Right atrium auricular region (tissue), 2 donors: ENCODE measurements around the gene SH3TC2. TPM values are rescaled to one million over a fixed set of nuclear protein-coding genes. Genes with fewer than 3 reads are reported as not detected.

Experiments
- DNase-seq: peaks from one replicate; pipeline ENCODE4 v3.0.0-alpha.2; 2019; ENCODE audit warnings: low spot score
- H3K27ac ChIP-seq, 2 donors: fragments of 200-600 bp; sonication (generic); 1 replicate in 1 of 2; 2 replicates in 1 of 2; pipeline ENCODE4 v1.5.1; 2016 to 2019
- H3K27me3 ChIP-seq, 2 donors: fragments of 200-600 bp; sonication (generic); one replicate each; pipeline versions ENCODE4 v1.5.1 to v1.6.0; 2017 to 2019
- H3K36me3 ChIP-seq: fragments of 200-600 bp; sonication (generic); one replicate; pipeline ENCODE4 v1.5.1; 2016
- H3K4me1 ChIP-seq, 2 donors: fragments of 200-600 bp; sonication (generic); one replicate each; pipeline versions ENCODE4 v1.5.1 to v1.6.0; 2017 to 2019
- H3K4me3 ChIP-seq, 2 donors: fragments of 200-600 bp; sonication (generic); 1 replicate in 1 of 2; 2 replicates in 1 of 2; pipeline ENCODE4 v1.5.1; 2017 to 2019; ENCODE audit warnings: mild to moderate bottlenecking in 1 of 2, moderate library complexity in 1 of 2
- H3K9me3 ChIP-seq, 2 donors: fragments of 200-600 bp; sonication (generic); one replicate each; pipeline ENCODE4 v1.5.1; 2019
- CTCF ChIP-seq, 2 donors: fragments of 200-600 bp; sonication (generic); IDR thresholded peaks; one replicate each; pipeline ENCODE4 v1.5.1; 2019; ENCODE audit warnings: antibody characterized with exemption in 2 of 2
- total RNA-seq, 2 donors: library from RNA; depleted of rRNA; stranded (reverse); fragments of >200 nt; gene quantifications; one replicate each; pipeline ENCODE4 v1.1.0, GENCODE V29; 2016

SH3TC2 gene
- total RNA-seq, 2 donors from 2014 or later = 4.7 to 13.1 TPM

- H3K4me1 ChIP-seq = peaks cover 0 to 4% of the 10 kb centered on the region in 2 donors
- H3K36me3 ChIP-seq = no peaks in the 10 kb centered on the region
- no peak for TF ChIP-seq CTCF (IDR thresholded peaks at IDR 0.05)
- no peaks in the 10 kb centered on the region for H3K27me3 ChIP-seq
- H3K27ac ChIP-seq = no peak overlapping the region
- DNase-seq = no peak
- no peak overlapping the region for H3K4me3 ChIP-seq
- H3K9me3 ChIP-seq = no peaks in the 10 kb centered on the region
Observed at GRCh38 chr5:148993283-148993936, 69.5 kb downstream of the SH3TC2 start.

- DNase-seq = no peak
- no peak for TF ChIP-seq CTCF (IDR thresholded peaks at IDR 0.05)
- Histone ChIP-seq H3K27ac (no peak overlapping the region), H3K4me1 (peaks cover 0 to 4% of the 10 kb centered on the region in 2 donors), H3K4me3 (no peak overlapping the region), H3K27me3 (no peaks in the 10 kb centered on the region), H3K9me3 (no peaks in the 10 kb centered on the region), H3K36me3 (no peaks in the 10 kb centered on the region)
Observed at GRCh38 chr5:148992265-148992664, 70.6 kb downstream of the SH3TC2 start.

GRCh38 chr5:148991566-148991965 lies 71.3 kb downstream of the SH3TC2 start:
- H3K4me1 ChIP-seq = peaks cover 0 to 4% of the 10 kb centered on the region in 2 donors
- TF ChIP-seq CTCF (IDR thresholded peaks at IDR 0.05) = no peak
- no peak for DNase-seq

GRCh38 chr5:148990817-148991216 lies 72.0 kb downstream of the SH3TC2 start:
- Histone ChIP-seq H3K27me3 (no peaks in the 10 kb centered on the region), H3K9me3 (no peaks in the 10 kb centered on the region), H3K4me1 (no peaks in the 10 kb centered on the region), H3K4me3 (no peak overlapping the region), H3K36me3 (no peaks in the 10 kb centered on the region), H3K27ac (no peak overlapping the region)
- no peak for DNase-seq
- TF ChIP-seq CTCF (IDR thresholded peaks at IDR 0.05) = no peak

More at GRCh38 chr5:148991566-148991965, 71.3 kb downstream of the SH3TC2 start:
- Histone ChIP-seq H3K9me3 (no peaks in the 10 kb centered on the region), H3K27me3 (no peaks in the 10 kb centered on the region), H3K4me3 (no peak overlapping the region), H3K27ac (no peak overlapping the region), H3K36me3 (no peaks in the 10 kb centered on the region)

GRCh38 chr5:148989567-148989966 lies 73.3 kb downstream of the SH3TC2 start:
- H3K4me1 ChIP-seq = no peaks in the 10 kb centered on the region
- no peak overlapping the region for H3K27ac ChIP-seq
- no peak overlapping the region for H3K4me3 ChIP-seq
- no peaks in the 10 kb centered on the region for H3K9me3 ChIP-seq
- DNase-seq = no peak
- H3K36me3 ChIP-seq = no peaks in the 10 kb centered on the region
- no peaks in the 10 kb centered on the region for H3K27me3 ChIP-seq
- TF ChIP-seq CTCF (IDR thresholded peaks at IDR 0.05) = no peak

GRCh38 chr5:148988328-148988727 lies 74.5 kb downstream of the SH3TC2 start:
- Histone ChIP-seq H3K9me3 (no peaks in the 10 kb centered on the region), H3K36me3 (no peaks in the 10 kb centered on the region), H3K4me1 (no peaks in the 10 kb centered on the region), H3K27ac (no peak overlapping the region), H3K27me3 (no peaks in the 10 kb centered on the region), H3K4me3 (no peak overlapping the region)
- no peak for TF ChIP-seq CTCF (IDR thresholded peaks at IDR 0.05)
- no peak for DNase-seq
